Tibial artery (tissue), 4 donors: ENCODE results near the gene MON1A.

ENCODE experiments used
- DNase-seq, 2 donors: peaks; one replicate each; pipeline ENCODE4 v3.0.0-alpha.2; 2019
- H3K27ac ChIP-seq, 2 donors: fragments of 200-600 bp; sonication (generic) in 1 of 2; 1 replicate in 1 of 2; 2 replicates in 1 of 2; pipeline ENCODE4 v1.5.1; 2018 to 2019; ENCODE audit warnings: mild to moderate bottlenecking in 1 of 2
- H3K27me3 ChIP-seq, 2 donors: fragments of 200-600 bp; sonication (generic) in 1 of 2; one replicate each; pipeline versions ENCODE4 v1.5.1 to v1.6.0; 2016 to 2019
- H3K36me3 ChIP-seq, 3 donors: fragments of 200-600 bp; sonication (generic) in 2 of 3; one replicate each; pipeline ENCODE4 v1.5.1; 2016 to 2019; ENCODE audit warnings: mild to moderate bottlenecking in 2 of 3
- H3K4me1 ChIP-seq, 4 donors: fragments of 200-600 bp; sonication (generic) in 2 of 4; 1 replicate in 3 of 4; 2 replicates in 1 of 4; pipeline ENCODE4 v1.5.1; 2016 to 2019
- H3K4me3 ChIP-seq, 2 donors: fragments of 200-600 bp; sonication (generic) in 1 of 2; 1 replicate in 1 of 2; 2 replicates in 1 of 2; pipeline ENCODE4 v1.5.1; 2018 to 2019; ENCODE audit warnings: mild to moderate bottlenecking in 2 of 2
- H3K9me3 ChIP-seq, 3 donors: fragments of 200-600 bp; sonication (generic) in 1 of 3; one replicate each; pipeline ENCODE4 v1.5.1; 2016 to 2019
- intact Hi-C: fragments of 100-400 bp; cut with DNase I; formaldehyde crosslinking; loops from one replicate; pipeline ENCODE4 v1.15.0; 2023; ENCODE audit warnings: low total_unique reads
- TF ChIP-seq, protein P1 (sequence below), 2 experiments: fragments of 200-600 bp in 1 of 2; fragments of 450-650 bp in 1 of 2; IDR thresholded peaks; one replicate each; pipeline ENCODE4 v1.5.1; 2017 to 2019; ENCODE audit warnings: antibody characterized with exemption in 2 of 2, mild to moderate bottlenecking in 1 of 2, moderate library complexity in 1 of 2

MON1A gene

GRCh38 chr3:49867871-49868321 lies 61.7 kb downstream of the MON1A start:
- TF ChIP-seq, protein P1, sequence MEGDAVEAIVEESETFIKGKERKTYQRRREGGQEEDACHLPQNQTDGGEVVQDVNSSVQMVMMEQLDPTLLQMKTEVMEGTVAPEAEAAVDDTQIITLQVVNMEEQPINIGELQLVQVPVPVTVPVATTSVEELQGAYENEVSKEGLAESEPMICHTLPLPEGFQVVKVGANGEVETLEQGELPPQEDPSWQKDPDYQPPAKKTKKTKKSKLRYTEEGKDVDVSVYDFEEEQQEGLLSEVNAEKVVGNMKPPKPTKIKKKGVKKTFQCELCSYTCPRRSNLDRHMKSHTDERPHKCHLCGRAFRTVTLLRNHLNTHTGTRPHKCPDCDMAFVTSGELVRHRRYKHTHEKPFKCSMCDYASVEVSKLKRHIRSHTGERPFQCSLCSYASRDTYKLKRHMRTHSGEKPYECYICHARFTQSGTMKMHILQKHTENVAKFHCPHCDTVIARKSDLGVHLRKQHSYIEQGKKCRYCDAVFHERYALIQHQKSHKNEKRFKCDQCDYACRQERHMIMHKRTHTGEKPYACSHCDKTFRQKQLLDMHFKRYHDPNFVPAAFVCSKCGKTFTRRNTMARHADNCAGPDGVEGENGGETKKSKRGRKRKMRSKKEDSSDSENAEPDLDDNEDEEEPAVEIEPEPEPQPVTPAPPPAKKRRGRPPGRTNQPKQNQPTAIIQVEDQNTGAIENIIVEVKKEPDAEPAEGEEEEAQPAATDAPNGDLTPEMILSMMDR (IDR thresholded peaks at IDR 0.05), result no peak
- H3K27ac ChIP-seq, result no peak overlapping the region
- peaks cover 0 to 15% (median 13%) of the 10 kb centered on the region in 4 donors for H3K4me1 ChIP-seq
- intact Hi-C loops, result no loop called here
- H3K4me3 ChIP-seq, result no peak overlapping the region
- H3K27me3 ChIP-seq, result peaks cover 6 to 78% of the 10 kb centered on the region in 2 donors
- no peak for DNase-seq
- no peaks in the 10 kb centered on the region for H3K36me3 ChIP-seq
- H3K9me3 ChIP-seq, result no peaks in the 10 kb centered on the region

- no peak for DNase-seq
- TF ChIP-seq, protein P1 (IDR thresholded peaks at IDR 0.05), result no peak
- no peaks in the 10 kb centered on the region for H3K36me3 ChIP-seq
- no peak overlapping the region for H3K27ac ChIP-seq
- H3K4me1 ChIP-seq, result peaks cover 0 to 15% (median 13%) of the 10 kb centered on the region in 4 donors
- intact Hi-C loops, result no loop called here
- no peak overlapping the region for H3K4me3 ChIP-seq
- H3K9me3 ChIP-seq, result no peaks in the 10 kb centered on the region
- H3K27me3 ChIP-seq, result peaks cover 6 to 75% of the 10 kb centered on the region in 2 donors
Measured at GRCh38 chr3:49867400-49867799, 62.2 kb downstream of the MON1A start.

DNA sequence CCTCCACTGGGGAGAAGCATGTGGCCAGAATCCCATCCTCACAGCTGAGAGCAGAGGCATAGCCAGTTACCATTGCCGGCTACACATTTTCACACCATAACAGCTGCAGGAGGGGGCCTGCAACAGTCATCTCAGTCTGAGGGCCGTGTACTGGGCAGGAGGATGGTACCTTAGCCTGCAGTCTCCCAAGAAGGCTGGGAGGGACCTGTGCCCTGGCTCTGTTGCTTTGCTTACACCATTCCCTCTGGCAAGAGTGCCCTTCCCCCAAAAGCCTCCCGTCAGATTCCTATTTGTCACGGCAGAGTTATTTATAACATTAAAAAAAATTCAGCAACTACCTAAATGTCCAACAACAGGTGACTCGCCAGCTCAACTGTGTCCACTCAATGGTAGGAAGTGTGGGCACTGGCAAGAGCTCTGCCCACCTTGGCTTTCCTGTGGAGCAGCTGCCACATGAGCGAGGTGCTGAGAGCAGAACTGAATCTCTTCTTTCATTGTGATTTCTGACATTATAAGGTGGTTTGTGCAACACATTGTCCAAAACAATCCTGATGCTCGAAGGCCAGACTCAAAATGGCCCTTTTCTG lies 64.3 kb downstream of the MON1A start:
- Histone ChIP-seq H3K27ac (no peak overlapping the region), H3K4me1 (peaks cover 0 to 15% (median 13%) of the 10 kb centered on the region in 4 donors), H3K4me3 (no peak overlapping the region), H3K36me3 (no peaks in the 10 kb centered on the region), H3K27me3 (peaks cover 6 to 55% of the 10 kb centered on the region in 2 donors), H3K9me3 (no peaks in the 10 kb centered on the region)
- DNase-seq, result no peak
- TF ChIP-seq, protein P1 (IDR thresholded peaks at IDR 0.05), result no peak
- intact Hi-C loops, result no loop called here

DNA sequence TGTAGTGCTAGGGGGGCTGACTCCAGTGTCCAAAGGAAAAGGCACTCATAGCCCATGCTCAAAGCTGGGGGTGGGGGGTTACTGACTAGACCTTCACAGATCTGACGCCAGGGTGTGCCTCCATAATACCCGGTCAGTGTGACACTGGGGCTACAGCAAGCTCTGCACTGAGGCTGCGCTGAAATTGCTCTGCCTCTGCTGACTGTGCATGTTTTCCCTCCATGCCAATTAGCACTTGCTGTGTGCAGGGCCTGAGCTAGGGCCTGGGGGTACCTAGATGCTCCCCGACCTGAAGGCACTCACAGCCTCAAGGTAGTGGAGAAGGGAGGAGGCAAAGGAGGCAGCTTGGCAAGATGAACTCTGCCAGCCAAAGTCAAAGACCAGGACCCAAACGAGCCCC lies 65.1 kb downstream of the MON1A start:
- no peak for DNase-seq
- no peak overlapping the region for H3K4me3 ChIP-seq
- no peaks in the 10 kb centered on the region for H3K36me3 ChIP-seq
- H3K27ac ChIP-seq, result no peak overlapping the region
- no peaks in the 10 kb centered on the region for H3K9me3 ChIP-seq
- H3K27me3 ChIP-seq, result peaks cover 6 to 47% of the 10 kb centered on the region in 2 donors
- intact Hi-C loops, result no loop called here
- peaks cover 0 to 8% (median 7%) of the 10 kb centered on the region in 4 donors for H3K4me1 ChIP-seq
- TF ChIP-seq, protein P1 (IDR thresholded peaks at IDR 0.05), result no peak

GRCh38 chr3:49859576-49860305 lies 69.9 kb downstream of the MON1A start:
- Histone ChIP-seq H3K27ac (no peak overlapping the region), H3K36me3 (no peaks in the 10 kb centered on the region), H3K4me3 (no peak overlapping the region), H3K27me3 (peaks cover 0 to 8% of the 10 kb centered on the region in 2 donors), H3K9me3 (no peaks in the 10 kb centered on the region), H3K4me1 (peaks cover 0 to 14% (median 11%) of the 10 kb centered on the region in 4 donors)
- intact Hi-C loops, result no loop called here
- TF ChIP-seq, protein P1 (IDR thresholded peaks at IDR 0.05), result no peak
- DNase-seq, result no peak
